ENCODE data around the gene RHBG. TPM values are rescaled to one million over a fixed set of nuclear protein-coding genes. Genes with fewer than 3 reads are reported as not detected.
"Not testable (repeated sequence)": the region's sequence is repeated elsewhere in the genome, so short reads cannot be mapped to it uniquely, and the experiment has no call there.

RHBG gene, protein sequence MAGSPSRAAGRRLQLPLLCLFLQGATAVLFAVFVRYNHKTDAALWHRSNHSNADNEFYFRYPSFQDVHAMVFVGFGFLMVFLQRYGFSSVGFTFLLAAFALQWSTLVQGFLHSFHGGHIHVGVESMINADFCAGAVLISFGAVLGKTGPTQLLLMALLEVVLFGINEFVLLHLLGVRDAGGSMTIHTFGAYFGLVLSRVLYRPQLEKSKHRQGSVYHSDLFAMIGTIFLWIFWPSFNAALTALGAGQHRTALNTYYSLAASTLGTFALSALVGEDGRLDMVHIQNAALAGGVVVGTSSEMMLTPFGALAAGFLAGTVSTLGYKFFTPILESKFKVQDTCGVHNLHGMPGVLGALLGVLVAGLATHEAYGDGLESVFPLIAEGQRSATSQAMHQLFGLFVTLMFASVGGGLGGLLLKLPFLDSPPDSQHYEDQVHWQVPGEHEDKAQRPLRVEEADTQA
- total RNA-seq, result not detected

DNA sequence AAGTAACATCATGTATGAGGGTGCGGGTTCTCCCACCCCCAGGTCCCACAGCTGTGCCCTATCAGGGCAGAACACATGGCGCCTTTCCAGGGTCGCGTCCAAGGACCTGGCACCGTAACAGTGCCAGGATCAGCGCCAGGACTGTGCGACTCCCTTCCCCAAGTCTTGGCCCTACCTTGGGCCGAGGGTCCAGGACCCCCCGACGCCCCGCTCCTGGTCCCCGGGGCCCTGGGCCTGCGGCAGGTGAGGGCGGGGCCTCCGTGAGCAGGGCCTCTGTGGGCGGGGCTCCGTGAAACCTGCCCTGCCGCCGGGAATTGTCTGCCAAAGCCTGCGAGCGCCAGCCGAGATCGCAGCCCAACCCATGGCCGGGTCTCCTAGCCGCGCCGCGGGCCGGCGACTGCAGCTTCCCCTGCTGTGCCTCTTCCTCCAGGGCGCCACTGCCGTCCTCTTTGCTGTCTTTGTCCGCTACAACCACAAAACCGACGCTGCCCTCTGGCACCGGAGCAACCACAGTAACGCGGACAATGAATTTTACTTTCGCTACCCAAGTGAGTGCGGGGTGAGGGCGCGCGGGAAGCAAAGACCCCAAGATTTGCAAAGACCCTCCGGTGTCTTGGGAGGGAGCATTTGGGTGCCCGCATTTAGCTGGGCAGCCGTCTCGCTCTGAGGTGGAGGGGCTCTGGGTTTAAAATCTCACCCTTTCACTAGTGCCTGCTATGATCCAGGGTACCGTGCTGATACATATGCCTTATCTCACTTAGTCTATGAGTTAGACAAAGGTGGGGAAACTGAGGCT lies at the start of gene RHBG:
Gene RHBG (plus strand): TSS at position 323 of the 796 bp plus-strand sequence. CDS start 39 bp downstream, at position 362.
- peak within 1 kb of the TSS in 1 of 3 donors; percentile 35 for H3K4me3 ChIP-seq (replicated peaks in 1 of 3)

DNA sequence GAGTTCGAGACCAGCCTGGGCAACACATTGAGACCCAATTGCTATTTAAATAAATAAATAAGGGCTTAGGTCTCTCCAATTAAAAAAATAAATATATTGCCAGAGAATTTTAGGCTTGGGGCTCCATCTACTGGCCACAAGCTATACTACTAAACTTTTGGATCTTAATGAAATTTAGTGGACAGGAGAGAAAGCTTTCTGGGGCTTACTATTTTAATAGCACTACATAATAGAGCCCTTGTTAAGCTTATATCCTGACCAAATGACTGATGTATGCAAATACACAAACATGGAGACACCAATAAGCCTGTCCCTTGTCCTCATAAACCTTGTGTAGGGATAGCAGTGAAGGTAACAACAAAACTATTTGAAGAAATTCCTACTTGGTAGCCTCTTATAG lies 49.3 kb upstream of the RHBG start:
- no peaks in the 10 kb centered on the region for H3K9me3 ChIP-seq
- WGBS, 2 donors, result 60 to 75% methylated on average over 1 of the region's 1 CpG
- TF ChIP-seq, protein P1, sequence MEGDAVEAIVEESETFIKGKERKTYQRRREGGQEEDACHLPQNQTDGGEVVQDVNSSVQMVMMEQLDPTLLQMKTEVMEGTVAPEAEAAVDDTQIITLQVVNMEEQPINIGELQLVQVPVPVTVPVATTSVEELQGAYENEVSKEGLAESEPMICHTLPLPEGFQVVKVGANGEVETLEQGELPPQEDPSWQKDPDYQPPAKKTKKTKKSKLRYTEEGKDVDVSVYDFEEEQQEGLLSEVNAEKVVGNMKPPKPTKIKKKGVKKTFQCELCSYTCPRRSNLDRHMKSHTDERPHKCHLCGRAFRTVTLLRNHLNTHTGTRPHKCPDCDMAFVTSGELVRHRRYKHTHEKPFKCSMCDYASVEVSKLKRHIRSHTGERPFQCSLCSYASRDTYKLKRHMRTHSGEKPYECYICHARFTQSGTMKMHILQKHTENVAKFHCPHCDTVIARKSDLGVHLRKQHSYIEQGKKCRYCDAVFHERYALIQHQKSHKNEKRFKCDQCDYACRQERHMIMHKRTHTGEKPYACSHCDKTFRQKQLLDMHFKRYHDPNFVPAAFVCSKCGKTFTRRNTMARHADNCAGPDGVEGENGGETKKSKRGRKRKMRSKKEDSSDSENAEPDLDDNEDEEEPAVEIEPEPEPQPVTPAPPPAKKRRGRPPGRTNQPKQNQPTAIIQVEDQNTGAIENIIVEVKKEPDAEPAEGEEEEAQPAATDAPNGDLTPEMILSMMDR (IDR thresholded peaks at IDR 0.05), result peak in 4 of 6 experiments; percentile 14 to 47 (median 38)
- no peak for TF ChIP-seq POLR2A (IDR thresholded peaks at IDR 0.05)
- H3K4me1 ChIP-seq, result no peaks in the 10 kb centered on the region
- H3K36me3 ChIP-seq, result peaks cover 82 to 93% of the 10 kb centered on the region in 2 donors
- H3K27ac ChIP-seq, result no peak overlapping the region
- H3K27me3 ChIP-seq, result no peaks in the 10 kb centered on the region
- H3K4me3 ChIP-seq (replicated peaks in 1 of 3), result no peak overlapping the region
- intact Hi-C loops (cut with DNase I), result no loop called here
- peak in 1 of 2 donors; percentile 9 for DNase-seq

More for the DNA sequence above, at the start of gene RHBG:
- Histone ChIP-seq H3K4me1 (peaks cover 0 to 9% of the 10 kb centered on the region in 2 donors), H3K36me3 (no peaks in the 10 kb centered on the region), H3K27me3 (no peaks in the 10 kb centered on the region), H3K9me3 (no peaks in the 10 kb centered on the region), H3K27ac (no peak within 1 kb of the TSS)
- 9 to 21% methylated on average over 12 to 17 of the region's 48 CpGs for WGBS, 2 donors
- TF ChIP-seq, protein P1 (IDR thresholded peaks at IDR 0.05), result no peak
- TF ChIP-seq POLR2A (IDR thresholded peaks at IDR 0.05), result peak in 1 of 2 donors; percentile 20
- DNase-seq, result peak; percentile 77 to 79
- intact Hi-C loops (cut with DNase I), result no loop called here

DNA sequence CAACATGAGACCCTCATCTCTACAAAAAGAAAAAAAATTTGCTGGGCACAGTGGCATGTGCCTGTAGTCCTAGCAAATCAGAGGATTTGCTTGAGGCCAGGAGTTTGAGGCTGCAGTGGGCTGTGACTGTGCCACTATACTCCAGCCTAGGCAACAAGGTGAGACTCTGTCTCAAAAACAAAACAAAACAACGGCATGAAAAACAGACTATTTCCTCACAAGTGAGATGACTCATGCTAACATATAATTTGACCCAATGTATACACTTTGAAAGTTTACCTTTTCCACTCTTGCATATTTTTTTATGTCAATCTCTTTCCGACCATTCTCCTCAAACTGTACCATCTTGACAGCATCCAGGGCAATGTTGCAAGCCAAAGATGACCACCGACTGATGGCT lies 48.5 kb upstream of the RHBG start:
- Histone ChIP-seq H3K9me3 (no peaks in the 10 kb centered on the region), H3K27me3 (no peaks in the 10 kb centered on the region), H3K27ac (no peak overlapping the region), H3K36me3 (peaks cover 78 to 89% of the 10 kb centered on the region in 2 donors), H3K4me1 (no peaks in the 10 kb centered on the region), H3K4me3 (replicated peaks in 1 of 3) (no peak overlapping the region)
- intact Hi-C loops (cut with DNase I), result no loop called here
- TF ChIP-seq POLR2A (IDR thresholded peaks at IDR 0.05), result no peak
- TF ChIP-seq, protein P1 (IDR thresholded peaks at IDR 0.05), result no peak
- no peak for DNase-seq
- 87 to 92% methylated on average over 3 of the region's 3 CpGs for WGBS, 2 donors

DNA sequence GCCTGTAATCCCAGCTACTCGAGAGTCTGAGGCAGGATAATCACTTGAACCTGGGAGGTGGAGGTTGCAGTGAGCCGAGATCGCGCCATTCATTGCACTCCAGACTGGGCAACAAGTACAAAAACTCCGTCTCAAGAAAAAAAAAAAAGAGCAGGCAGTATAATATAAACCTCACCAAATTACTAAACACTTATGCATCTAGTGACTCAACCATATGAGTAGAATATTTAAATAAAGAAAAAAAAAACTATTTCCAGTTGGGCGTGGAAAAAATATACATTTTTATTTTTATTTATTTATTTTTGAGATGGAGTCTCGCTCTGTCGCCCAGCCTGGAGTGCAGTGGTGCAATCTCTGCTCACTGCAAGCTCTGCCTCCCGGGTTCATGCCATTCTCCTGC lies 45.8 kb upstream of the RHBG start:
- 95 to 97% methylated on average over 9 of the region's 9 CpGs for WGBS, 2 donors
- DNase-seq; H3K4me3 ChIP-seq (replicated peaks in 1 of 3); H3K27me3 ChIP-seq; H3K9me3 ChIP-seq; intact Hi-C loops (cut with DNase I); H3K4me1 ChIP-seq; H3K27ac ChIP-seq: not testable (repeated sequence)
- peaks cover 51 to 63% of the 10 kb centered on the region in 2 donors for H3K36me3 ChIP-seq

DNA sequence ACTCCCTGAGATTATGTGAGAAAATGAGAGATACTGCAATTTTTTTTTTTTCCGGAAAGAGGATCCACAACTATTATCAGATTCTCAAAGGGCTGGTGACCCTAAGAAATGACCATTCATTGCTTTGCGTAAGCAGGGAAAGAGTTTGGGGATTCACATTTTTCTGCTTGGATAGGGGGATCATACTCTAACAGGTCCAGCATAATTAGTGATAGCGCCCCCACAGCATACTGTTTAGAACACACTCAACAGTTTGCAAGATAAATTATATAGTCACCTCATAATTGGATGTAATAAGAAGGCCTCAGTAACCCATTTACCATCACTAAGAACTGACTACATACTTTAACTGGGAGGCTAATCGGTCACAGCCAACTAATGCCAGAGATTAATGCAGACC lies 32.8 kb upstream of the RHBG start:
- intact Hi-C loops (cut with DNase I), result no loop called here
- WGBS, 2 donors, result 81 to 92% methylated on average over 4 of the region's 4 CpGs
- TF ChIP-seq POLR2A (IDR thresholded peaks at IDR 0.05), result no peak
- TF ChIP-seq, protein P1 (IDR thresholded peaks at IDR 0.05), result no peak
- DNase-seq, result no peak
- Histone ChIP-seq H3K4me1 (peaks cover 10 to 13% of the 10 kb centered on the region in 2 donors), H3K36me3 (peaks cover 23 to 35% of the 10 kb centered on the region in 2 donors), H3K27me3 (no peaks in the 10 kb centered on the region), H3K9me3 (no peaks in the 10 kb centered on the region), H3K4me3 (replicated peaks in 1 of 3) (no peak overlapping the region), H3K27ac (no peak overlapping the region)
